NCI-H460 (cell line): ENCODE results near the gene ACAP2. TPM values are rescaled to one million over a fixed set of nuclear protein-coding genes. Genes with fewer than 3 reads are reported as not detected.
"Not testable (repeated sequence)": the region's sequence is repeated elsewhere in the genome, so short reads cannot be mapped to it uniquely, and the experiment has no call there.

Experiments
- DNase-seq: peaks from one replicate; pipeline ENCODE4 v3.0.0-alpha.2; 2016; ENCODE audit warnings: low read depth; ENCODE audit errors: extremely low read depth
- total RNA-seq: library from RNA; depleted of rRNA; stranded (reverse); fragments of >200 nt; shearing (Covaris generic); gene quantifications from 2 replicates; pipeline ENCODE4 v1.2.3, GENCODE V29; 2014

Gene ACAP2
- total RNA-seq, 1 experiment from 2014 or later, result 36.7 TPM

DNA sequence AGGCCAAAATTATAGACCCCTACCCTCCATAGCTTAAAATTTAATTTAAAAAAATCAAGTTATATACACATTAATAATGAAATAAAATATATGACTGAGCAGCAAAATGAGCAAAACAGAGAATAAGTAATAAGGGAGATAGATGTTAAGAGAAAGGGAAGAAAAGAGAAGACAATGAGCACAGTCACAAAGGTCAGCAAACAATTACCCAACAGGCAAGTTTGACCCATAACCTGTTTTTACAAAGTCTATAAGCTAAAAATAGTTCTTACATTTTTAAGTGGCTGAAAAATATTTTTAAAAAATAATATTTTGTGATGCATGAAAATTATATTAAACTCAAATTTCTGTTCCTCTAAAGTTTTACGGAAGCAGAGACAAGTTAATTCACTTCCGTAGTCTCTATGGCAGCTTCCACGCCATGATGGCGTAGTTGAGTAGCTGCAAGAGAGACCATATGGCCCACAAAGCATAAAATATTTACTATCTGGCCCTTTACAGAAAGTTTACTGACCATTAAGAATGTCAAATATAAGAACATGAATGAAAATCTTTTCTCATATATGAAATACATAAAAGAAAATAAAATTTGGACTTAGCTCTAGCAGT is 47.5 kb downstream of the ACAP2 start:
- no peak for DNase-seq

DNA sequence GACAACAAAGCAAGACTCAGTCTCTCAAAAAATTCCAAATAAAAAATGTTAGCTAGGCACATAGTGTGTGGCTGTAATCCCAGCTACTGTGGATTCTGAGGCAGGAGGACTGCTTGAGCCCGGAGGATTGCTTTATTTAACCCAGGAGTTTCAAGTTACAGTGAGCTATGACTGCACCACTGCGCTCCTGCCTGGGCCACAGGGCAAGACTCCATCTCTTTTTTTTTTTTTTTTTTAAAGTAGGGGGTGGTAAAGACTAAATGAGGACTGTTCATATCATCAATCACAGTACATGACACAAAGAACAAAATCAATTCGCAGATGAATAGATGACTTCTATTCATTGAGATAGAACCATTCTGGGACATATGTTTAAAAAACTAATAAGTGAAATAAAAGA is 48.1 kb downstream of the ACAP2 start:
- DNase-seq, result no peak

DNA sequence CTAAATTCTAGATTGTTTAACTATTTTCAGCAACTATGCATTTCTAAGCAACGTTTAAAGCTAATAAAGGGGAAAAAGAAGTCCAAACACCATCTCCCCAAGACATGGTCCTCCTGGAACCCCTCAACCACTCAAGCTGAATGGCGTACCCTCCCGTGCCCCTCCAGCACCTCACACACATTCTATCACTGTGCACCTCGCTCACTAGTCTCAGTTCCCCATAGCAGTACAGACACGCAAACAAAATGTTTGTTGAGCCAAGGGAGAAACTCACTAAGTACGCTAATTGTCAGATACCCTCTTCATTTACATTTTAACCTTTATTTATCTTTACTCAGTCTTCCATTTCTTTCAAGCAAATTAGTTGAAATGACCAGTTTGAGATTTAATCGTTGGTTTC is 48.8 kb downstream of the ACAP2 start:
- no peak for DNase-seq

DNA sequence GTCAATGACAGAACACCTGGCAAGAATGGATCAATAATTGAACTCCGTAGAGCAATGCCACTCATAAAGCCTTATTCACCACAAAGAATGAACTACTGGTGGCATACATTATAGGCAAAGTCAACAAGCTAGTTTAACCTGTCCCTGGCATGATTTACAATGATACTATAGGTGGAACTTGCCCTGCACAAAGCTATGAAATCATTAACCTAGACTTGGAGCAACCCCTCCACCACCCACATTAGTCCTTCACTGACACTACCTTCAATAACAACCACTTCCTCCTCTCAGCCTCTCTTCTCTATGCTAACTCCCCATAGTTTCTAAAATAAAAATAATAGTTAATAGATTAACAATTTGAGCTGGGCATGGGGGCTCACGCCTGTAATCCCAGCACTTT is 54.4 kb downstream of the ACAP2 start:
- DNase-seq, result no peak

DNA sequence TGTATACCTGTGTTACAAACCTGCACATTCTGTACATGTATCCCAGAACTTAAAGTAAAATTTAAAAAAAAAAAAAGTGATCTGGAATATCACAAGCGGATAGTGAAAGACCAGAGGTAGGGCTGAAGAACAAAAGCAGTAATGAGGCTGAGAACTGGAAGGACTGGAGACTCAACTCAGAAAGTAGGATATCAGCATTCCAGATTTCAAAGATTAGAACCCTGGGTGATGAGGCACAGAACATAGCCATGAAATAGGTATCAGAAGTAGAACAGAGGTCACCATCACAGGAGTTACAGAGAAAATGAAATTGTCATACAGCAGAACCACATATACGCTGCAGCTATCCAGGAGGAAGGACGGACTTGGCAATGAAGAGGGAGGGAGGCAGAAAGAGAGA is 56.1 kb downstream of the ACAP2 start:
- DNase-seq, result no peak

DNA sequence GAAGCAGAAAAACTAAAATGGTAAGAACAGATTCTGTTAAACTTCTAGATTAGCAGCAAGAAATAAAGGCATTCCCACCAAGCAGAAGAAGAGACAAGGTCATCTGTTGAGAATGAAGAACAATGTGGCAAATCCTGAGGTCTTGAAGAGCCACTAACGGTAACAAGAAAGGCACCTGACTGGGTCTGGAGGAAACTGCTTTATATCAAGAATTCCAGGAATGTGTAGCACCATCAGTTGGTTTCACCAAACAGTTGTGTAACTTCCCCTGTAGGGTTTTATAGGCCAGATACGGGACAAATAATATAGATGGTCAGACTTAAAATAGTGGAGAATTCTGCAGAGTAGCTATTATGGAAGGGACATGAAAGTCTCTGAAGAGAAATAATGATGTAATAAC is 57.3 kb downstream of the ACAP2 start:
- DNase-seq, result peak; percentile 3

DNA sequence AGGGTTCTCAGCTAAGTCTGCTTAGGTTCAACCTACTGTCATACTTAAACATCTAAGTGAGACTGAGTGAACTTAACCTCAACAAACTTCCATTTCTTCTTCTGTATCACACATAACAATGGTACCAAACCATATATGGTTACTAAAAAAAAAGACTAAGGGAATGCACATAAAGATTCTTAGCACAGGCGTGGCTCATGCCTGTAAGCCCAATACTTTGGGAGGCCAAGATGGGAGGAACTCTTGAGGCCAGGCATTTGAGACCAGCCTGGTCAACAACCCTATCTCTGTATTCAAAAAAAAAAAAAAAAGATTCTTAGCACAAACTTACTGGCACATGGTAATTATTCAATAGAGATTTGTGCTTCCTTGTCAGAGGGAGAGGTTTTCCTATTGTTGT is 57.9 kb downstream of the ACAP2 start:
- no peak for DNase-seq

DNA sequence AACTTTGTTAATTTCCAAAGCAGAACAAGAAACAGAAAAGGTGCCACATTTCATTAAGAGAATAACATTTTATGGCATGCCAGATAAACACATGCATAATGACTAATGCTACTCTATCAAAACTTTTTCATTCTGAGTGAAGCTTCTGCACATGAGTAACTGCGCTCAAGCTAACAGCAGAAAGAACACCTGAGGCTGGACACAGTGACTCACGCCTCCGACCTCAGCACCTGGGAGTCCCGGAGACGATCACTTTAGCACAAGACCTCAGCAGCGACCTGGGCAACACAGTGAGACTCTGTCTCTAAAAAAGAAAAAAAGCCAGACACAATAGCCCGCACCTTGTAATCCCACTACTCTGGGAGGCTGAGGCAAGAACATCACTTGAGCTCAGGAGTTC is 70.6 kb downstream of the ACAP2 start:
- no peak for DNase-seq

DNA sequence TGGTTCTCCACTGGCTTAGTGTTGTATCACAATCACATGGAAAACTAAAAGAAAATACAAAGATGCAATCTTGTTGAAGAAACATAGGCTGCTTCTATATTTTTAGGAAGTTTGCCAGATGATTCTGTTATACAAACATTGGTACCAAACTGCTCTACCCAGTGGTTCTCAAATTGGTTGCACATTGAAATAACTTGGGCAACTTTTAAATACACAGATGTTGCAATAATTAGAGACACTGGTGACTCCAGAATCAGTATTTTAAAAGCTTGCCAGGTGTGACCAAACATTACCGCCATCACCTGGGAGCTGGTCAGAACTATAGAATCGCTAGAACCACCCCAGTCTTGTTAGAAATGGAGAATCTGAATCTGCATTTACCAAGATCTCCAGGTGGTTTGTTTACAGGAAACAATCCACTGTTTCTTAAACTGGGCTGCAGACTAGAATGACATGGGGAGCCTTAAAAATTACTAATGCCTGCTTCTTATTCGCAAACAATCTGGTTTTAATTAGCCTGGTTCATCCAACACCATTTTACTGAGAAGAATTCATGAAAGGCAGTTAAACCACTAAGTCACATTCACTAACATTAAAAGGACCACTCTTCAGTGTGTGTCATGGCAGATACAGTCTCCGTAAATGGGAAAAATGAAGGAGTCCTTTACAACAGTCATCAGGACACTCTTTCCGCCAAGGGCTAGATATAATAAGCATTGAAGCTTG is 76.5 kb downstream of the ACAP2 start:
- DNase-seq, result no peak

DNA sequence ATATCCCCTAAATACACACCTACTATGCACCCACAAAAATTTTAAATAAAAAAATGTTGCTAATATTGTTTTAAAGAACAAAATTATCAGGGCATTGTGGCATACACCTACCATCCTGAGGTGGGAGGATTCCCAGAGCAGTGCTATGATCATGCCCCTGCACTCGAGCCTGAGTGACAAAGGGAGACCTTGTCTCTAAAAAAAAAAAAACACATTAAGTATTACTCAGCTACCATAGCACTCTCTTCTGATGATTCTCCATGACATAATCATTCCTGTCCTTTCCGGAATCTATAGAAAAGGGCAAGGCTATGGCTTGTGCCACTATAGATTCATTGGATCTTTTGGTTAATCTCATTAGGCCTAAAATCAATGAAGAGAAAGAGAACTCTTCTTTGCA is 77.4 kb downstream of the ACAP2 start:
- no peak for DNase-seq

DNA sequence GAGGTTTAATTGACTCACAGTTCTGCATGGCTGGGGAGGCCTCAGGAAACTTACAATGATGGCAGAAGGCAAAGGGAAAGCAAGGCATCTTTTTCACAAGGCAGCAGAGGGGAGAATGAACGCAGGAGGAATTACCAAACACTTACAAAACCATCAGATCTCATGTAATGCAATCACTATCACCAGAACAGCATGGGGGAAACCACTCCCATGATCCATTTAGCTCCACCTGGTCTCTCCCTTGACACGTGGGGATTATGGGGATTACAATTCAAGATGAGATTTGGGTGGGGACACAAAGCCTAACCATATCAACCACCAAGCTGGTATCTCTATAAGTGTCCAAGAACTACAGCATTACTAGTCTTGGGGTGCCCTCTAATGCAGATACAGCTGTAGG is 85.0 kb downstream of the ACAP2 start:
- DNase-seq, result not testable (repeated sequence)

DNA sequence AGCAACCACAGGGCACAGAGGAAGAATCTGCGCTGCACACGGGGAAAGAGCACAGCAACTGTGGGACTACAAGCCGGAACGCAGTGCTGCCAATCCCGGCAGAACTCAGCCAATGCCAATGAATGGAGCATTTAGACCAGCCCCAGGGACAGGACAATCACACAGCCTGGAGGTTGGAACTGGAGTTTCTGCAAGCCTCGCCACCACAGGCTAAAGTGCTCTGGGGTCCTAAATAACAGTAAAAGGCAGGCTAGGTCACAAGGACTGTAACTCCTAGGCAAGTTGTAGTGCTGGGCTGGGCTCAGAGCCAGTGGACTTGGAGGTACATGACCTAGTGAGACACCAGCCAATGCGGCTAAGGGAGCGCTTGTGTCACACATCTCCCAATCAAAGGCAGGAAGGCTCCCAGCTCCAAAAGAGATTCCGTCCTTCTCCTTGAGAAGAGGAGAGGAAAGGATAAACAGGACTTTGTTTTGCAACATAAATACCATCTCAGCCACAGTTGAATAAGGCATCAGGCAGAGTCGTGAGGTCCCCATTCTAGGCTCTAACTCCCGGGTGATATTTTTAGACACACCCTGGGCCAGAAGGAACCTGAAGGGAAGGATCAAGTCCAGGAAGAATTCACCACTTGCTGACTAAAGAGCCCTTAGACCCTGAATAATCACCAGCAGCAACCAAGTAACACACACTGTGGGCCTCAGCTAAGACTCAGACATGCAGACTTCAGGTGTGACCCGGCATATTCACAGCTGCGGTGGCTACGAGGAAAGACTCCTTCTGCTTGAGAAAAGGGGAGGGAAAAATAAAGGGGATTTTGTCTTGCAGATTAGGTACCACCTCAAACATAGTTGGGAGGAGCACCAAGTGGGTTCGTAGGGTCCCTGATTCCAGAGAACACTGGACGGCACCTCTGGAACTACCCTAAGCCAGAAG is 86.4 kb downstream of the ACAP2 start:
- DNase-seq, result no peak

DNA sequence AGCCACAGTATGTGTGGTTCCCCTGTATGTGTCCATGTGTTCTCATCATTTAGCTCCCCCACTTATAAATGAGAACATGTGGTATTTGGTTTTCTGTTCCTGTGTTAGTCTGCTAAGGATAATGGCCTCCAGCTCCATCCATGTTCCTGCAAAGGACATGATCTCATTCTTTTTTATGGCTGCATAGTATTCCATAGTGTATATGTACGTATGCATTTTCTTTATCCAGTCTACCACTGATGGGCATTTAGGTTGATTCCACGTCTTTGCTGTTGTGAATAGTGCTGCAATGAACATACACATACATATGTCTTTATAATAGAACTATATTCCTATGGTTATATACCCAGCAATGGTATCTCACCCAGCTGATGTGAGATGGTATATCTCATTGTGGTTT is 88.8 kb downstream of the ACAP2 start:
- not testable (repeated sequence) for DNase-seq

DNA sequence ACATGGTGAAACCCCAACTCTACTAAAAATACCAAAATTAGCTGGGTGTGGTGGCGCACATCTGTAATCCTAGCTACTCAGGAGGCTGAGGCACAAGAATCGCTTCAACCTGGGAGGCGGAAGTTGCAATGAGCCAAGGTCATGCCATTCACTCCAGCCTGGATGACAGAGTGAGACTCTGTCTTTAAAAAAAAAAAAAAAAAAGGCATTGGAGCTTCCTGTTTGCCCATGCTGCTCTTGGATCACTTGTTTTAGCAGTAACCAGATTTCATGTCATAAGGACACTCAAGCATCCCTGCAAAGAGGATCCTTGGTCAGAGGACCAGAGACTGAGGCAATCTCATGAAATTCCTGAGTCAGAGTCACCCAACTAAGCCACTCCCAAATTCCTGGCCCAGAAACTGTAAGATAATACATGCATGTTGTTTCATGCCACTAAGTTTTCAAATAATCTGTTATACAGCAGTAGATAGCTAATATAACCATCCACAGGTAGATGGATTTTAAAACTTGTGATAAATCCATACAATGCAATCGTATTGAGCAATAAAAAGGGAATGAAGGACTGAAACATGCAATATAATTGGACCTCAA is 89.8 kb downstream of the ACAP2 start:
- DNase-seq, result peak; percentile 90

DNA sequence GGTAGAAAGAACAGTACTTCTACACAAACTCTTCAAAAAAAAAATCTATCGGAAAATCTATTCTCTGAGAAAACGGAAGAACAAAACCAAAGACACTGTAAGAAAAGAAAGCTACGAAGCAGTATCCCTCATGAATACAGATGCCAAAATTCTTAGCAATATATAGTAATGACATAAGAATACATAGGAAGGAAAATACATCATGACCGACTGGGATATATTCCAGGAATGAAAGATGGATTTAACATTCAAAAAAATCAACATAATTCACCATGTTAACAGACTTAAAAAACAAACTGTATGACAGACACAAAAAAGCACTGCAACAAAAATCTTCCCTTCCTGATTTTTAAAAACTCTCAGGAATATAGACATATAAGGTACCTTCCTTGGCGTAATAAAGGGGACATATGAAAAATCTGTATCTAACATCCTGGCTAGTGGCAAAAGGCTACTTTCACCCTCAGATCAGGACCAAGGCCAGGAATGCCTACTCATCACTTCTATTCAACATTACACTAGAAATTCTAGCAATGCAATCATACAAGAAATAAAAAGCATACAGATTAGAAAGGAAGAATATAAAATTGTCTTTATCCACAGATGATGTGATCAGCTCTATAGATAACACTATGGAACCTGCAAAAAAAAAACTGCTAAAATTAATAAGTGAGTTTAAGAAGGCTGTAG is 94.2 kb downstream of the ACAP2 start:
- DNase-seq, result no peak

DNA sequence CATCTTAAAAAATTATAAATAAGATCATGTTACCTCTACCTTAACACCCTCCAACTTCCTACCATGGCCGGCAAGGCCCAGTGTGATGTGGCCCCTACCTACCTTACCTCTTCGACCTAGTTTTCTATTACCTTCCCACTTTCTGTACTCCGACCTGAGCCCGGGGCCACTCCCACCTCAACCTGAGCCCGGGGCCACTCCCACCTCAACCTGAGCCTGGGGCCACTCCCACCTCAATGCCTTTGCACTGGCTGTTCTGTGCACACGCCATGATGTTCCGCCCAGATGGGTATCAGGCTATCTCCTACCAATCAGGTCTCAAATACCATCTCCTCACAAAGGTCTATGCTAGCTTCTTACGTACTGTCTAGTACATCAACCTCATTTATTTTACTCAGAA is 105.1 kb downstream of the ACAP2 start:
- DNase-seq, result no peak

DNA sequence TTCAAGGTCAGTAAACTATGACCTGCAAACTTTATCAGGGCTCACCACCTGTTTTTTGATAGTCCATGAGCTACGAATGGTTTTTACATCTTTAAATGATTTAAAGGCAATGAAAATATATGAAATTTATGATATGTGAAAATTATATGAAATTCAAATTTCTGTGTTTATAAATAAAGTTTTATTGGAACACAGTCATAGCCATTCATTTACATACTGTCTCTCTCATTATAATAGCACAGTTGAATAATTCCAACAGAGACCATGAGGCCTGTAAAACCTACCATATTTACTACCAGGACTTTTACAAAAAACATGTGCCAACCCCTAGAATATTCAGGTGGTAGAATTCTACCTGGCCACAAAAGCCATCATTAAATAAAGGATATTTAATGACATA is 107.9 kb downstream of the ACAP2 start:
- no peak for DNase-seq

DNA sequence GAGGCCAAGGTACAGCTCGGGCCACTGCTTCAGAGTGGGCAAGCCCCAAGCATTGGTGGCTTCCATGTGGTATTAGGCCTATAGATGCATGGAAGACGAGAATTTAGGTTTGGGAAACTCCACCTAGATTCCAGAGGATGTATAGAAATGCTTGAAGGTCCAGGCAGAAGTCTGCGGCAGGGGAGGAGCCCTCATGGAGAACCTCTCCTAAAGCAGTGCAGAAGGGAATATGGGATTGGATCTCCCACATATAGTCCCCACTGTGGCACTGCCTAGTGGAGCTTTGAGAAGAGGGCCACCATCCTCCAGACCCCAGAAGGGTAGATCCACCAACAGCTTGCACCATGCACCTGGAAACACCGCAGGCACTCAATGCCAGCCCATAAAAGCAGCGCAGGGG is 123.8 kb downstream of the ACAP2 start:
- no peak for DNase-seq

DNA sequence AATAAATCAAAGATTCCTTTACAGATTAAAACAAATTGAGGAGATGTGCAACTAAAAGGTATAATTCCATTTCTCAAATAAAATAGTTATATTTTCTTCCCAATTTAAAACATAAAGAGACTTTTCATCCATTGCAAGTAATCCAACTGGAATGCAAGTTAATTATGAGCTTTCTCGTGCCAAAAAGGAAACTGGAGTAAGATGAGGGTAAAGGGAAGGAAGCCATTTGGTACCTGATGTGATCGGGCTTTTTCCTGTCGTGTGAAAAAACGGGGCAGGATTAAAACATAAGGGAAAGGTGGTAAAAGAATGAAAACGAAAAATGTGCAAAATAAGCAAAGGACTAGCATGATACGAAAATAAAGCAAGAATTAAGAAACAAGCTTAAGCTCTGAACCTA is 130.1 kb downstream of the ACAP2 start:
- no peak for DNase-seq

DNA sequence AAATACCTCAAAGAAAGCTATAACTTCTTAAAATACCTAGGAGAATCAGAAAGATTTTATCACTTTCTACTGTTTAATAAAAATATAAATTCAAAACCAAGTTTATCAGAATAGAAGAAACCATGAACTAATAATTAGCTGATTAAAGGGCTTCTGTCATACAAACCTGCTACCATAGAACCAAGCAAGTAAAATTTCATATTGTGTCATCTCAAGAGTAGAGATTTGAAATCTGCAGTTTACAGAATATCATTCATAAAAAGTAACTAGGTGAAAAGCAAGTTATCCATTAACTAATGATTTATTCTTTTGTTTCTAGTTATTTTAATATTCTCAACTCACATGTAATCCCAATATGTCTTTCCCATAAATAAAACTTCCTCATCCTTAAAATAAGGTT is 135.1 kb downstream of the ACAP2 start:
- no peak for DNase-seq

DNA sequence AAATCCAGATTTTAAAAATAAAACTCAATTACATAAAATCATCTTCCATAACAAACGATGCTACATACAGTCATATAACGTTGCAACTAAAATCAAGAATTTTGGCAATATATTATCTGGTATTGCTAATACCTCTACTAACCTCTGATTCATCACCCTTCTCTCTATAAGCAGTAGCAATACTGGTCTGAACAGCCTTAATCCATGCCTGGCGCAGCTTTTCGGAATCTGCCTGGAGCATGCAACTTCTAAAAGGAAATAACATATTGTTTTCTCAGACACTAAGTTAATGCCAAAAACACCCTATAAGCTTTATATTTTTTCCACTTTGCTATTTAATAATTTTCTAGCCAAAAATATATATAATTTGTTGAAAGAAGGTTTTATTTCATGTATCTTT is 136.5 kb downstream of the ACAP2 start:
- no peak for DNase-seq
